ENCODE results near the gene UMOD. TPM values are rescaled to one million over a fixed set of nuclear protein-coding genes. Genes with fewer than 3 reads are reported as not detected.

The UMOD gene
- total and polyA plus RNA-seq, 9 of the 15 experiments (the other 6 are each of a cell fraction or from before 2014, with no cell fraction given): not detected

- H2AFZ ChIP-seq (ENCODE audit: low read depth, low read length): no peak overlapping the region
- intact Hi-C loops (cut with micrococcal nuclease): no loop called here
Measured at GRCh38 chr16:20332411-20332810, 20.1 kb downstream of the UMOD start.

GRCh38 chr16:20331635-20332034 is 20.9 kb downstream of the UMOD start:
- no peaks in the 10 kb centered on the region for H3K36me3 ChIP-seq (ENCODE audit: control insufficient read depth, insufficient read depth, low read length)
- no peaks in the 10 kb centered on the region for H3K4me1 ChIP-seq (replicated peaks in 1 of 2; ENCODE audit: control insufficient read depth in 2 of 2, insufficient read depth in 2 of 2, low read length in 2 of 2)
- no peaks in the 10 kb centered on the region for H3K79me2 ChIP-seq (ENCODE audit: control insufficient read depth, insufficient read depth, low read length)
- no peak overlapping the region for H2AFZ ChIP-seq (ENCODE audit: low read depth, low read length)
- FAIRE-seq (no peak), ATAC-seq (no peak), DNase-seq (ENCODE audit: extremely low read depth in 1 of 4, low spot score in 3 of 4) (no peak)
- no peaks in the 10 kb centered on the region for H4K20me1 ChIP-seq (replicated peaks; ENCODE audit: control insufficient read depth, insufficient read depth, low read length)
- intact Hi-C loops (cut with micrococcal nuclease) (no loop called here), in situ Hi-C loops (cut with MboI) (no loop called here)
- ChIA-PET POLR2A (interaction anchor here (0.5 kb wide), 1 partner anchor 67 kb away, joined by 3 read pairs; no protein-coding TSS in a partner anchor), CTCF (ENCODE audit: low intra/inter-chr PET ratio) (no interaction called here)
- no peak overlapping the region for H3K27ac ChIP-seq (ENCODE audit: extremely low read depth, low read depth, low read length)
- WGBS (ENCODE audit: insufficient coverage, low coverage, missing lambda C conversion rate): 0% methylated on average over 5 of the region's 5 CpGs
- BruUV-seq (replicated peaks): no TSS peak
- no peak overlapping the region for H3K4me2 ChIP-seq (ENCODE audit: insufficient read depth, low read length)
- no peak overlapping the region for H3K9ac ChIP-seq (ENCODE audit: insufficient read depth in 1 of 2, low read depth in 2 of 2, low read length in 2 of 2)
- H3K4me3 ChIP-seq: no peak overlapping the region
- TF ChIP-seq ZNF143 (CRISPR knock-in tag; IDR thresholded peaks at IDR 0.05): no peak
- TF ChIP-seq AFF1 (IDR thresholded peaks at IDR 0.05; ENCODE audit: low read depth in 1 of 2, partially characterized antibody in 2 of 2): no peak
- no peak for TF ChIP-seq MYNN (IDR thresholded peaks at IDR 0.05)
- no peak for TF ChIP-seq MYNN (CRISPR knock-in tag; IDR thresholded peaks at IDR 0.05)
- TF ChIP-seq RBM14 (IDR thresholded peaks at IDR 0.05; ENCODE audit: borderline replicate concordance, insufficient read depth, low read depth, low read length): no peak
- TF ChIP-seq KLF16 (IDR thresholded peaks at IDR 0.05): no peak
- no peak for TF ChIP-seq PHF8 (IDR thresholded peaks at IDR 0.05; ENCODE audit: borderline replicate concordance, low read length)
- TF ChIP-seq ZNF395 (CRISPR knock-in tag; IDR thresholded peaks at IDR 0.05): no peak
- no peak for TF ChIP-seq RBFOX2 (IDR thresholded peaks at IDR 0.05; ENCODE audit: low read depth, low read length)
- TF ChIP-seq EP400 (IDR thresholded peaks at IDR 0.05): no peak
- TF ChIP-seq TRIM24 (IDR thresholded peaks at IDR 0.05): no peak
- no peaks in the 10 kb centered on the region for H3K9me1 ChIP-seq (ENCODE audit: control insufficient read depth, insufficient read depth, low read length)
- H3K9me3 ChIP-seq (replicated peaks; ENCODE audit: control insufficient read depth, insufficient read depth, low read depth, low read length): no peaks in the 10 kb centered on the region
- H3K27me3 ChIP-seq (ENCODE audit: control insufficient read depth in 2 of 2, insufficient read depth in 2 of 2, low read length in 2 of 2): 0 out of 5 replicates have a peak, but pooled peaks cover 0 to 6% of the 10 kb centered on the region in 2 experiments

More at GRCh38 chr16:20332411-20332810, 20.1 kb downstream of the UMOD start:
- no peak for DNase-seq (ENCODE audit: extremely low read depth in 1 of 4, low spot score in 3 of 4)
- ATAC-seq: no peak
- Histone ChIP-seq H3K9me3 (replicated peaks; ENCODE audit: control insufficient read depth, insufficient read depth, low read depth, low read length) (no peaks in the 10 kb centered on the region), H3K4me3 (no peak overlapping the region), H3K9ac (ENCODE audit: insufficient read depth in 1 of 2, low read depth in 2 of 2, low read length in 2 of 2) (no peak overlapping the region), H3K27me3 (ENCODE audit: control insufficient read depth in 2 of 2, insufficient read depth in 2 of 2, low read length in 2 of 2) (0 out of 5 replicates have a peak, but pooled peaks cover 0 to 2% of the 10 kb centered on the region in 2 experiments), H3K27ac (ENCODE audit: extremely low read depth, low read depth, low read length) (no peak overlapping the region), H3K36me3 (ENCODE audit: control insufficient read depth, insufficient read depth, low read length) (no peaks in the 10 kb centered on the region), H3K9me1 (ENCODE audit: control insufficient read depth, insufficient read depth, low read length) (no peaks in the 10 kb centered on the region), H4K20me1 (replicated peaks; ENCODE audit: control insufficient read depth, insufficient read depth, low read length) (no peaks in the 10 kb centered on the region), H3K79me2 (ENCODE audit: control insufficient read depth, insufficient read depth, low read length) (no peaks in the 10 kb centered on the region), H3K4me2 (ENCODE audit: insufficient read depth, low read length) (no peak overlapping the region), H3K4me1 (replicated peaks in 1 of 2; ENCODE audit: control insufficient read depth in 2 of 2, insufficient read depth in 2 of 2, low read length in 2 of 2) (no peaks in the 10 kb centered on the region)
- POLR2A ChIA-PET: no interaction called here
- CTCF ChIA-PET (ENCODE audit: low intra/inter-chr PET ratio): no interaction called here
- no TSS peak for BruUV-seq (replicated peaks)
- TF ChIP-seq ZNF766 (CRISPR knock-in tag; conservative IDR thresholded peaks at IDR 0.05) (no peak), ELF4 (CRISPR knock-in tag; IDR thresholded peaks at IDR 0.05) (no peak), TCF7 (IDR thresholded peaks at IDR 0.05; ENCODE audit: borderline replicate concordance) (no peak), MCM7 (IDR thresholded peaks at IDR 0.05) (no peak)
- in situ Hi-C loops (cut with MboI): no loop called here
- 0% methylated on average over 5 of the region's 8 CpGs for WGBS (ENCODE audit: insufficient coverage, low coverage, missing lambda C conversion rate)
- no peak for FAIRE-seq
